ENCODE measurements around the gene KLHL3.
"Not testable (repeated sequence)": the region's sequence is repeated elsewhere in the genome, so short reads cannot be mapped to it uniquely, and the experiment has no call there.

KLHL3 gene

DNA sequence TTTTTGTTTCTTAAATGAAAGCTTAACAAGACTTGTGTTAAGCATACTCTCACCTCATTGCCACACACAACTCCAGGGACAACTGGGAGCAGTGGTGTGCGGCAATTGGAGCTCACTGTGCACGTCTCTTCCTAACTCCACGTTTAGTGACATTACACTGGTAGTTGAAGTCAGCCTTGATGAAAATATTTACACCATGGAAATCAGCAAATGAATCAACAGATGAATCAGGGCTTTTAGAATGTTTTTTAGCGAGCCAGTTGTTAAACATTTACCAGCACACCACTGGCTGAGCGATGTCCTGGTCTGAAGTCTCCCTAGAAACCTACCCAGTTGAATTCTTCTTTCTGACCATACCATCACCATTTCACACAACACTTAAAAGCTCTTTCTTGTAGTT, 67.3 kb downstream of the KLHL3 start:
- no peak for DNase-seq (ENCODE audit: low spot score)

GRCh38 chr5:137667341-137667740, 68.5 kb downstream of the KLHL3 start:
- no peak for DNase-seq (ENCODE audit: low spot score)

DNA sequence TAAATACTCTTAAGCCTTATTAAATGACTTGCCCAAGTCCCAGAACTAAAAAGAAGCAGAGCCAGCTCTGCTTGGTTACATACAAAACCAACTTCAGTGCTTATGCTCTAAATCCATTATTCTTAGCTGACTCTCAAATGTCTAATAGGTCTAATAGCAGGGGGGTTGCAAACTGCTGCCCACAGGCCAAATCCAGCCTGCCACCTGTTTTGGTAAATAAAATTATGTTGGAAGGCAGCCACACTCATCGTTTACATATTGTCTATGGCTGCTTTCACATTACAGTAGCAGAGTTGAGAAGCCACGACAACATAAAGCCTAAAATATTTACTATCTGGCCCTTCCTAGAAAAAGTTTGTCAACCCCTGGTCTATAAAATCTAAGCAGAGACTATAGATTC, 69.0 kb downstream of the KLHL3 start:
- no peak for DNase-seq (ENCODE audit: low spot score)

GRCh38 chr5:137666461-137666850, 69.4 kb downstream of the KLHL3 start:
- DNase-seq (ENCODE audit: low spot score): no peak

- no peak for DNase-seq (ENCODE audit: low spot score)
Measured at GRCh38 chr5:137665678-137666460, 70.0 kb downstream of the KLHL3 start.

- DNase-seq (ENCODE audit: low spot score): no peak
Measured at GRCh38 chr5:137660349-137660817, 75.5 kb downstream of the KLHL3 start.

GRCh38 chr5:137659209-137659608, 76.7 kb downstream of the KLHL3 start:
- DNase-seq (ENCODE audit: low spot score): no peak

- no peak for DNase-seq (ENCODE audit: low spot score)
Measured at GRCh38 chr5:137658324-137658723, 77.6 kb downstream of the KLHL3 start.

DNA sequence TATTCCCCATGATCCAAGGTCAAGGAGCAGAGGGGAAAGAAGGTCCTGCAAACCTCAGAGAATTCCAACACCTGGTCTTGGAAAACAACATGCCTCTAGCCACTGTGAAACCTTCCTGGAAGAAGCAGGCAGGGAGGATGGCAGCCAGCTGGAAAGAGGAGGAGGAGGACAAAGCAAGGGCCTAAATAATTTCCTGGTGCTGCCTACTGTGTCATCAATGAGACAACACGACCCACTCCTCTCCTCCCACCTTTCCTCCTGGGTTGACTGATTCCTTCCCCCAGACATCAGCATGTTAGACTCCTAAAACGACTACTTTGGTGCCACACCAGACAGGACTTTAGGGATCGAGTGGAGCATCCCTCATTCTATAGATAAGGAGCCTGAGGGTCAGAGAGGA, 78.8 kb downstream of the KLHL3 start:
- DNase-seq (ENCODE audit: low spot score): no peak

DNA sequence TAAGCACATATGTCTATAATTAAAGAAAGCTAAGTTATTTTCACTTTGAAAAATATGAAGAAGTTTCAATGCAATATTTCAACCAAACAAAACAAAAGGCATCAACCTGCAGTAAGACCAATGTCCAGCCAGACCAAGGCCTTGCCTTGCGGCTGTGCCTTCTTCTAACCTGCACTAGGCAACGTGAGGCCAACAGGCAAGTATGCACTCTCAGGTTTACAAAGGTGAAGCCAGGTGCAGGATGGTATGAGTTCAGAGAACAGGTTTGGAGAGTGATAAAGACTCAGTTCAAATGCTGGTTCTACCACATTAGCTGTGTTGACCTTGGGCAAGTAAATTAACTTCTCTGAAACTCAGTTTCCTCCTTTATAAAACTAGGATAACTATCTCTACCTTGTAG, 79.3 kb downstream of the KLHL3 start:
- no peak for DNase-seq (ENCODE audit: low spot score)

DNA sequence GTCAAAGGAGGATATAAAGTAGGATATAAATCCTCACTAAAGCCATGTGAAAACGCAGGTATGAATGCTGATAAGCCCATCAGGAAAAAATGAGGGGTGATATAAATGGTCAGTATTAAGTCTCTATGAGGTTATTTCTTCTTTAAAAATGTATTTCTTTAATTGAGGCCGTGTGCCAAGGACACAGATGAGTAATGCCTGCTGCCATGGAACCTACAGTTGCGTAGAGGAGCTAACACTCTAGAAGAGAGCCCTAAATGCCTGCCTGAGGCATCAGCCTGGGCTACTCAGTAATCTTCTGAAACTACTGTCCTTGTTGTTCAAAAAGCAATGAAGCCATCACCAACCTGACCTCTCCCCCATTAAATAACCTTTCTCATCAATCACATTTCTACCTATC, 84.9 kb downstream of the KLHL3 start:
- DNase-seq (ENCODE audit: low spot score): no peak

GRCh38 chr5:137649228-137649935, 86.5 kb downstream of the KLHL3 start:
- no peak for DNase-seq (ENCODE audit: low spot score)

DNA sequence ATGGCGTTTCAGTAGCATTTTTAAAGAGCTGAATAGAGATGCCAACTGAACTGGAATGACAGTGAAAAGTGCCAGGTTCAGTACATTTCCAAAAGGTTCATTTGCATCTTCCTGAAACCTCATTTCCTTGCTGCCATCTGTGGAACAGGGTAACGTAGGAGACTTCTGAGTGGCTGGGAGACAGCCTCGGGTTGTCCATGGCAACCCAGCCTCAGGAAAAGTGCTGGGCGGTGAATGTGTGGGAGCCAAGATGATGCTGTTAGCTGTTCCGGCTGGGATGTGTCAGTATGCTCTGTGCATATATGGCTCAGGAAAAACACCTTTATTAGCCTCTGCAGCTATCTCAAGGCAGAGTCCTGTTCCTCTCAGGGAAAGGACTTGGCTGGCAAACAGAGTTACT, 87.5 kb downstream of the KLHL3 start:
- no peak for DNase-seq (ENCODE audit: low spot score)

DNA sequence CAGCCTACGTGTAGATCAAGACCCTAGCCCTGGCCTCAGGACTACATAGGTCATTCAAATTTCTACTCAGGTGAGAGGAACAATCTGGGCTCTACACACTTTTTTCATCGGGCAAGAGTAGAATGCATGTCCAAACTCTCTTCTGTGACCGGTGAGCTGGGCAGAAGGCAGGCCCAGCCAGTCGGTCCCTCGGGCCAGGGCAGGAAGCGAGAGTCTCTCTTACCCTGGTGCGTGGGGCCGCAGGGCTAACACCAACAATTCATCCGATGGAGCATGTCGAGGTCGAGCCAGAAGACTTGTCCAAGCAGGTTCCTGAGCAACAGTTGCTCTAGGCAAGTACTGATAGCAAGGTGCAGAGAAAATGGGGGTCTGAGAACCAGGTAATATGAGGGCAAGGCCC, 88.5 kb downstream of the KLHL3 start:
- DNase-seq (ENCODE audit: low spot score): no peak

DNA sequence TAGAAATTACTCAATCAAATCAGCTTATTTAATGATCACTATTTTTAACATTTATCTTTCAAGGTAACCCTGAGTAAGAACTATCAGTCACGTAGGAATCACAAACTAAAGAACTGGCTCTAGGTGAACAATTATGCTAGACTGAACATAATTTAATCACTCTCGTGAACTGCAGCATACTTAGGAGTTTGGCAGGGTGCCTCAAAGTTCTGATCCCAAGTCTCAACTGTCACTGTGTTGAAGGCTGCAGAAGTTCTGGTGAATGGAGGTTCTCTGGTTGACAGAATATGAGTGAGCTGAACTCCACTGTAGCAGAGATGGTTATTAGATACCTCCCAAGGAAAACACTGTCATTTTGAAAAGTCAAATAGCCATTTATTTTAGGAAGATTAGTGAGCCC, 89.1 kb downstream of the KLHL3 start:
- no peak for DNase-seq (ENCODE audit: low spot score)

DNA sequence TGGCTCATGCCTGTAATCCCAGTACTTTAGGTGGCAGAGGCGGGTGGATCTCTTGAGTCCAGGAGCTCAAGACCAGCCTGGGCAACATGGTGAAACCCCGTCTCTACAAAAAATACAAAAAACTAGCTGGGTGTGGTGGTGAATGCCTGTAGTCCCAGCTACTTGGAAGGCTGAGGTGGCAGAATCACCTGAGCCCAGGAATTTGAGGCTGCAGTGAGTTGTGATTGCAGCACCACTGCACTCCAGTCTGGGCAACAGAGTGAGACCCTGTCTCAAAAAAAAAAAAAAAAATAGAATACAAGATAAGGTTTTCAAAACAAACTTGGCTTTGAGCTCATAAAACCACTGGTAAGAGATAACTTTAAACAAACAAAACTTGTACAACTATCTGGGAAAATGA, 92.8 kb downstream of the KLHL3 start:
- not testable (repeated sequence) for DNase-seq (ENCODE audit: low spot score)

DNA sequence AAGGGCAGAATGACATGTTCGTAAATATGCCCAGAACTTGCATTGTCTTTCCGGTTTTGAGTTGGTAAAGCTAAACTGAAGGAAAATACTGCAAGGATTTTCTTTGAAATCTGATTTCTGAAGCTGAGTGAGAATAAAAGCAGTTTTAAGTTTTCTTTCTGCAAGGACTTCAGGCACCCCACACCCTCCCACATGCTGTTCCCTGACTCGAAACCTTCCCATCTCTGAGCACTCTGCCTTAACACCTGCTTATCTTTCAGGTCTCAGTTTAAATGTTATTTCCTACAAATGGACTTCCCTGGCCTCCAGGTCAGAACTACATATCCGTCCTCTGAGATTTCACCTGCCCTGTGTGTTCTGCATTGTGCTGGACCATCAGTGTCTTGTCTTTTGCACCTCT, 93.8 kb downstream of the KLHL3 start:
- DNase-seq (ENCODE audit: low spot score): no peak

- no peak for DNase-seq (ENCODE audit: low spot score)
Measured at GRCh38 chr5:137641148-137641547, 94.7 kb downstream of the KLHL3 start.

DNA sequence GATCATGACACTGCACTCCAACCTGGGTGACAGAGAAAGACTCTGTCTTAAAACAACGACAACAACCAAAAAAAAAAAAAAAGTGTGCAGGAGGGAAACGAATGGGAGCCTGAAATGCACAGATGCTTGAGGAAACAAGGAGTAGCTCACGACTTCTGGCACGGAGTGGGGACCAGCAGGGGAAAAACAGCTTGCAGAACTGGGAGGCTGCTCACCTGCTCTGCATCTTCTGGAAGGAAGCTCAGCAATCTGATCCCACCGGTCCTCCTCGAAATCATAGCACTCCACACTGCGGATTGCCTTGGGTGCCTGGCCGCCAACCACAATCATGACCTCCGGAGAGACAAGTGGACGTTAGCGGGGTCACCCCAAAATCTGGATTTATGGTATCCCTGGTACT, 96.2 kb downstream of the KLHL3 start:
- DNase-seq (ENCODE audit: low spot score): no peak

DNA sequence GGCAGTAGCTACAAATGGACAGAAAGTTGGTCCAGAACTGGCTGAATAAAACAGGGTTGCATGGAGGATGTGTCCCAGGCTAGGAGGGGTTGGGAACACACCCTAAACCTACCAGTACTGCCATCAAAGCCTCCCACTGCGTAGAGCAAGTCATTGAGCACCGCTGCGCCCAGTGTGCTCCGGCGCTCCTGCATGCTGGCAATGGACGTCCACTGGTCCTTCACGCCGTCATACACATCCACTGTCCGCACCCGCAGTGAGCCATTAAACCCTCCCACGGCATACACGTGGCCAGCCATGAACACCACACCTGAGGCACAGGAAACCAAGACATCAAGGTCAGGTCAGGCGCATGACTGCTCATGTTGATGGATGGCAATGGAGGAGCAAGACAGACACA, 97.0 kb downstream of the KLHL3 start:
- DNase-seq (ENCODE audit: low spot score): no peak

DNA sequence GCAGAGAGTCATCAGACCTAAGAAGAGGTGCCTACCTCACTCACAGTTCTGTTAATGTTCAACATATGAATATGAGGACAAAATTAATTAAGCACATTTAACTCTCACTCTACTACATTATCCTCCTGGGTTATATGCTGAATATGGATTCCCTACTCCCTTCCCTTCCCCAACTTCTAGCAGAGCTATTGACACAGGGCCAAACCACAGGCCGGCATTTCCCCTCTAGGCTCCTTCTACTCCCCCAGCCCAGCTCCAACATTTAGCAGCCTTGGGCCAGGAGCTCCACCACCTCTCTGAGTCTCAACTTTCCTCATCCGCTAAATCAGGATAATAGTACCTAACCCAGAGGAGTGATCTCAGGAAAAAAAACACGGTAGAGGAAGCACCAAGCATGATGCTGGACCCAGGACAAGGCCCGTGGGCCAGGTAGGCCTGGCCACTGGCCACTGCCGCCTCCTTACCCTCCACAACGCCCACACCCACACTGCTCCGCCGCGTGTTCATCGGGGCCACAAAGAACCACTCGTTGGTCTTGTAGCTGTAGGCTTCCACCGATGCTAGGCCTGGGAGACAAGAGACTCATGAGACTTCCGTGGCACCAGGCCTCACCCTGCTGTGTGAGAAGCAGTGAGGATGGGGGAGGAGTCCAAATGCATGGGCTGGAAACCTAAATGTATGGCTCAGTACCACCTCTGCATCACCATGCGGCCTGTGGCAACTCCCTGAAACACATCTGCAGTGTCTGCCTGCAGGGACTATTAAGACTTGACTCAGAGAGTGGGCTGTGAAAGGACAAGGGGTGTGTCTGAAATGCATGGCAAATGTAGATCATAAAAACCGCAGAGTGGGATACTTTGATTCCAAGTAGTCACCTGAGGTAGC, 98.8 kb downstream of the KLHL3 start:
- DNase-seq (ENCODE audit: low spot score): no peak

DNA sequence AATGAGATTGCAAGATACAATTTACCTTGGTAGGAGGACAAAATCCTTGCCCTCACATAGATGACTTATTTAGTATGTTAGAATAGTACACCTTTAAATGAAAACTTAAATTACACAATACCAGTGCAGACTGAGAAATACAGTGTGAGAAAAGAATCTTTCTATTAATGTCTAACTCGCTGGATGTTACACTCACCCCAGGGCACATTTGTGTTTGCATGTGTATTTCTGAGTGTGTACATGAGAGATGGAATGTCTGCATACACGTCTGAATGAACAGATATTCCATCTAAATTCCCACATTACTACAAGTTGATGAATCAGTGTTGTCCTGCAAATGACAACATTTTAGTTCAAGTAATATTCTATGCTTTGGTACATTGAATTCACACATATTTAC, 99.8 kb downstream of the KLHL3 start:
- no peak for DNase-seq (ENCODE audit: low spot score)

GRCh38 chr5:137635521-137635921, 100.4 kb downstream of the KLHL3 start:
- DNase-seq (ENCODE audit: low spot score): no peak
